A673 (cell line): ENCODE data around the gene NRAP.

Experiments used
- EZH2 ChIP-seq: fragments of 200-600 bp; sonication (generic); IDR thresholded peaks from 2 replicates; pipeline ENCODE4 v1.6.1; 2017; ENCODE audit warnings: borderline replicate concordance, low read depth, mild to moderate bottlenecking, mixed read lengths, antibody characterized with exemption, low read length; ENCODE audit not compliant: poor library complexity, severe bottlenecking
- TF ChIP-seq, protein P1 (sequence below): fragments of 300-800, 200-600 bp; sonication (generic); conservative IDR thresholded peaks from 2 replicates; pipeline ENCODE4 v1.5.1; 2017; ENCODE audit warnings: low read depth, mild to moderate bottlenecking, antibody characterized with exemption, low read length, moderate library complexity, mixed read lengths

GRCh38 chr10:113544392-113544791, 119.4 kb downstream of the NRAP start:
- TF ChIP-seq, protein P1, sequence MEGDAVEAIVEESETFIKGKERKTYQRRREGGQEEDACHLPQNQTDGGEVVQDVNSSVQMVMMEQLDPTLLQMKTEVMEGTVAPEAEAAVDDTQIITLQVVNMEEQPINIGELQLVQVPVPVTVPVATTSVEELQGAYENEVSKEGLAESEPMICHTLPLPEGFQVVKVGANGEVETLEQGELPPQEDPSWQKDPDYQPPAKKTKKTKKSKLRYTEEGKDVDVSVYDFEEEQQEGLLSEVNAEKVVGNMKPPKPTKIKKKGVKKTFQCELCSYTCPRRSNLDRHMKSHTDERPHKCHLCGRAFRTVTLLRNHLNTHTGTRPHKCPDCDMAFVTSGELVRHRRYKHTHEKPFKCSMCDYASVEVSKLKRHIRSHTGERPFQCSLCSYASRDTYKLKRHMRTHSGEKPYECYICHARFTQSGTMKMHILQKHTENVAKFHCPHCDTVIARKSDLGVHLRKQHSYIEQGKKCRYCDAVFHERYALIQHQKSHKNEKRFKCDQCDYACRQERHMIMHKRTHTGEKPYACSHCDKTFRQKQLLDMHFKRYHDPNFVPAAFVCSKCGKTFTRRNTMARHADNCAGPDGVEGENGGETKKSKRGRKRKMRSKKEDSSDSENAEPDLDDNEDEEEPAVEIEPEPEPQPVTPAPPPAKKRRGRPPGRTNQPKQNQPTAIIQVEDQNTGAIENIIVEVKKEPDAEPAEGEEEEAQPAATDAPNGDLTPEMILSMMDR = no peak
- no peak for TF ChIP-seq EZH2
